Choroid plexus epithelial cell (primary cell): ENCODE results near the gene HDAC7.

ENCODE experiments used
- DNase-seq: peaks from one replicate; pipeline ENCODE4 v3.0.0-alpha.2; 2010; ENCODE audit warnings: low read depth
- H3K4me3 ChIP-seq: 2 replicates; pipeline ENCODE4 v1.5.1; 2011; ENCODE audit warnings: low read depth, mild to moderate bottlenecking, control low read depth, low read length, moderate library complexity
- TF ChIP-seq, protein P1 (sequence below): conservative IDR thresholded peaks from 2 replicates; pipeline ENCODE4 v1.5.1; 2011; ENCODE audit warnings: low read depth, mild to moderate bottlenecking, control low read depth, inconsistent platforms, low read length, moderate library complexity

The HDAC7 gene

DNA sequence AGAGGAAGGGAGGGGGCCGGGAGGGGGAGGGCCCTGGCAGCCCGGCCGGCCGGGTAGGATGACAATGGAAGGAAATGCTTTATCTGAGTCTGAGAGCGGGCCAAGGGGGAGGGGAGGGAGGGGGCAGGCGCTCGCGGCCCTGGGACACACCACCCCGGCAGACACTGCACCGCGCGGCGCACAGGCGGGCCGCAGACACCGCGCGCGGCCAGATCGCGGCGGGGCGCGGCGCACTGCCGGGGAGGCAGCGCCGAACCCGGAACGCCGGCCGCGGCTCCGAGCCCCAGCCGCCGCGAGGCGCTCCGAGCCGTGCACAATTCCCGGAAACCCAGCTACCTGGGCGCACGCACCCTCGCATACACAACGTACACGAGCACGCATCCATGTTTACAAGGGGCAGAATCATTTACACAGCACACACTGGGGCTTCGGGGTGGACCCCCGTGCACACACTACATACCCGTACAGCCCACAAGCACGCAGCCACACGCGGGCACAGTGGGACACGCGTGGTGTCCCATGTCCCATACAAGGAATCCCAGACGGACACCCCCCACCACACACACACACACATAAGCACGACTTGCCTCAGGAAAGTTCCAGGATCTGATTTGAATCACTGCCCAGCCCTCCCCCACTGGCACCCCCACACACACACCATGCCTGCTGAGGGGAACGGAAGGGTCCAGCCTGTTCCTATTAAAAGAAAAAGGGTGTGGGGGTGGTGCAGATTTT lies at the start of gene HDAC7:
TSS of gene HDAC7 (minus strand) at position 8 of the 735 bp plus-strand sequence. CDS start 118 bp downstream, outside the sequence.
- peak; percentile 86 for DNase-seq
- peak within 1 kb of the TSS; percentile 76 for H3K4me3 ChIP-seq
- TF ChIP-seq, protein P1, sequence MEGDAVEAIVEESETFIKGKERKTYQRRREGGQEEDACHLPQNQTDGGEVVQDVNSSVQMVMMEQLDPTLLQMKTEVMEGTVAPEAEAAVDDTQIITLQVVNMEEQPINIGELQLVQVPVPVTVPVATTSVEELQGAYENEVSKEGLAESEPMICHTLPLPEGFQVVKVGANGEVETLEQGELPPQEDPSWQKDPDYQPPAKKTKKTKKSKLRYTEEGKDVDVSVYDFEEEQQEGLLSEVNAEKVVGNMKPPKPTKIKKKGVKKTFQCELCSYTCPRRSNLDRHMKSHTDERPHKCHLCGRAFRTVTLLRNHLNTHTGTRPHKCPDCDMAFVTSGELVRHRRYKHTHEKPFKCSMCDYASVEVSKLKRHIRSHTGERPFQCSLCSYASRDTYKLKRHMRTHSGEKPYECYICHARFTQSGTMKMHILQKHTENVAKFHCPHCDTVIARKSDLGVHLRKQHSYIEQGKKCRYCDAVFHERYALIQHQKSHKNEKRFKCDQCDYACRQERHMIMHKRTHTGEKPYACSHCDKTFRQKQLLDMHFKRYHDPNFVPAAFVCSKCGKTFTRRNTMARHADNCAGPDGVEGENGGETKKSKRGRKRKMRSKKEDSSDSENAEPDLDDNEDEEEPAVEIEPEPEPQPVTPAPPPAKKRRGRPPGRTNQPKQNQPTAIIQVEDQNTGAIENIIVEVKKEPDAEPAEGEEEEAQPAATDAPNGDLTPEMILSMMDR = no peak

DNA sequence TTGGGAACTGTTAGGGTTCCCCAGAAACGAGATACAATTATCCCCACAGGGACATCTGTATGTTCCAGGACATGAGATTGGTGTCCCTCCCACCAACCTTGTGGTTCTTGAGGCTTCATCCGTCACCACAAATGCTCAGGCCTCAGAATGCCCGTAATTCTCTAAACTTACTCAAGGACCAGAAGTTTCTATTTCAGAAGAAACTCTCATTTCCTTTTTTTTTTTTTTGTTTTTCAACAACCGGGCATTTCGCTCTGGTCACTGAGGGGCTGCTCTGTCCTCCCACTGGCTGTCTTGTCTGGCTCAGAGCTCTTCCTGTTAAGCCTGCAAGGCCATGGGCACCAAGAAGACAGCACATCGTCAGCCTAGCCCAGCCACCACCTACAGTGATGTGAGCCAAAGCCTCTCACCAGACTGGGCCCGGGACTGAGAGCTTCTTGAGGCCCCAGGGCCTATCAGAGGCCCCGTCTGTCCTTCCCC lies 48.9 kb upstream of the HDAC7 start:
- TF ChIP-seq, protein P1 = no peak
- H3K4me3 ChIP-seq = no peak overlapping the region
- DNase-seq = no peak

DNA sequence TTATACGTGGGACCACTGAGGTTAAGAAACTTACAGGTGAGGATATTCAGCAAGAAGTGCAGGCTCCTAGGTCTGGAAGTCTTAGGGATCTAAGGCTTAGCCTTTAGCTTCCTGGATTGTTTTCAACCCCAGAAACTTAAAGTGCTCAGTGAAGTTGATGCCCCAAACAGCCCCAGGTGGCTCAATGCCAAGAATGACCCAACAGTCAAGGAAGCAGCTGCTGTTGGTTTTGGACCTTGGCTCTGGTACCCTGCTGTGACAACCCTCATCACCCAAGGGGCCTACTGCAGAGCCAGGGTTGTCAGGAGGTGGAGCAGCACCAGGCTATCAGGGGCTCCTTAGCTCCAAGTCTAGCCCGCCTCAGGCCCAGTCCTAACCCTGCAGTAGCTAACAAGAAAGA lies 48.3 kb upstream of the HDAC7 start:
- TF ChIP-seq, protein P1 = no peak
- DNase-seq = peak; percentile 55
- H3K4me3 ChIP-seq = no peak overlapping the region

DNA sequence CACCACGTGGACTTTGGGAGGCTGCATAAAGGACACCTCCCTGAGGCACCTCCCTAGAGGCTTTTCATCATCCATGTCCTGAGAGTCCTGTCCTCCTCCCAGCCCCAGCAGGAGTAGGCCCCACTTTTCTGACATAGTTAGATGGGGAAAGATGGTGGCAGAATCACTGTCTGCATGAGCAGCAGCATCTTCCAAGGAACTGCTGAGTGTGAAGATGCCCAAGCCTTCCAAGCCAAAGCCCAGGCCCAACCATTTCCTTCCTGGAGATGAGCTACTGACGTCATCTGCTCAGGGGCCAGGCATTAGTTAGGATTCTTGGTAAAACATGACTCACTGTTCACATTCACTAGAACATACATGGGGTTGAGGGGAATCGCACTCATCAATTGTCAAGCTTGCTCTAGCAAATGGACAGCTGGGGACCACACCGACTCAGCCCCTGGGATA lies 47.8 kb upstream of the HDAC7 start:
- peak; percentile 90 for DNase-seq
- H3K4me3 ChIP-seq = no peak overlapping the region
- TF ChIP-seq, protein P1 = no peak

DNA sequence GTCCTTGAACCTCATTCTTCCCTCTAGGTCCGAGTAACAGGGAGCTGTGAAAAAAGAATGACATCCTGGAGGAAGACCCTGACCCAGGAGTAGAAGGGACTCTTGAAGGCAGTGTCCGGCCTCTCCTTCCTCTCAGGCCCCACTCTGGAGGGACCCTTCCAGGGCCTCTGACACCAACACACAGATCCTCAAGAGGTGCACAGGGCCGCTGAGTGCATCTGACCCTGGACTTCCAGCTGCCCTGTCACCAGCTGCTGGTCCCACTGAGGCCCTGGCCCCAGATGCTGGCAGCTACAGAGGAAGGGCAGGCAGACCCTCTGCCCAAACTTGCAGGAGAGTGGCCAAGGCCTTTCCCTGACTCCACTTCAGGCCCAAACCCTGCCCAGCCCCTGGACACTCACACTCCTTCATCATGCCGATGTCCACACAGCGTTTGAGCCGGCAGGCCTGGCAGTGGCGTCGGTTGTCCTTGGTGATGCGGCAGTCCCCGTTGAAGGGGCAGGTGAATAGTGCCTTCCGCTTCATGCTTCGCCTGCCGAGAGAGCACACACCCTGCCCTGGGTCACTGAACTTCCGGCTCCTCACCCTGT lies 45.0 kb upstream of the HDAC7 start:
- TF ChIP-seq, protein P1 = no peak
- DNase-seq = no peak
- H3K4me3 ChIP-seq = no peak overlapping the region

DNA sequence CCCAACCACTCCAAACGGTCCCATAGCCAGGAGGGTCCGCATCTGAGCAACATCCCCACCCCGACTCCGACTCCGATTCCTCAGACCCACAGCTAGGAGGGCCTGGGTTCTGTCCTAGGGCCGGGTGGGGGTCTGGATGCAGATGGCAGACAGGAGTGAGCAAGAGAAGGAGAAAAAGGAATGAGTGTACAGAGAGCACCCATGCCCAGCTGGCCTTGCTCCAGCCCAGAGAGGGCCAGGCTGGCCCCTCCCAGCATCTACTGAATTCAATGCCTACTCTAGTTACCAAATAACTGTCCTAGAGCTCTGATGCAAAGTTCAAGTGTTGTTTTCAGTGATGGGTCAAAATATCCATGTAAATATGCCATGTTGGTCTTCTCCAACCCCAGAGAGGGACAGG lies 44.3 kb upstream of the HDAC7 start:
- TF ChIP-seq, protein P1 = no peak
- no peak for DNase-seq
- no peak overlapping the region for H3K4me3 ChIP-seq
